Parathyroid adenoma (tissue), 2 donors: Measurements from ENCODE around the gene CDH5.

Experiments used
- H2AFZ ChIP-seq: fragments of 300-600 bp; sonication (generic); one replicate; pipeline ENCODE4 v1.7.0; 2017; ENCODE audit warnings: antibody characterized with exemption, mild to moderate bottlenecking
- H3K27ac ChIP-seq: fragments of 300-600 bp; sonication (generic); one replicate; pipeline ENCODE4 v1.7.0; 2017
- H3K27me3 ChIP-seq: fragments of 300-600 bp; sonication (generic); one replicate; pipeline ENCODE4 v1.7.0; 2017; ENCODE audit warnings: low read length; ENCODE audit not compliant: control insufficient read depth, insufficient read depth
- H3K36me3 ChIP-seq: fragments of 300-600 bp; sonication (generic); one replicate; pipeline ENCODE4 v1.7.0; 2017; ENCODE audit warnings: low read length; ENCODE audit not compliant: control insufficient read depth, insufficient read depth
- H3K4me1 ChIP-seq: fragments of 300-600 bp; sonication (generic); one replicate; pipeline ENCODE4 v1.7.0; 2017; ENCODE audit warnings: control low read depth
- H3K4me2 ChIP-seq: fragments of 300-600 bp; sonication (generic); one replicate; pipeline ENCODE4 v1.7.0; 2017; ENCODE audit warnings: low read length
- H3K4me3 ChIP-seq: fragments of 300-600 bp; sonication (generic); one replicate; pipeline ENCODE4 v1.7.0; 2017; ENCODE audit warnings: low read depth, low read length
- H3K79me2 ChIP-seq: fragments of 300-600 bp; sonication (generic); one replicate; pipeline ENCODE4 v1.7.0; 2017; ENCODE audit warnings: control low read depth
- H3K9ac ChIP-seq: fragments of 300-600 bp; sonication (generic); one replicate; pipeline ENCODE4 v1.7.0; 2017; ENCODE audit warnings: mild to moderate bottlenecking
- H3K9me3 ChIP-seq: fragments of 300-600 bp; sonication (generic); one replicate; pipeline ENCODE4 v1.7.0; 2017; ENCODE audit warnings: low read length; ENCODE audit not compliant: control insufficient read depth
- CTCF ChIP-seq: fragments of 300-600 bp; sonication (generic); IDR thresholded peaks from one replicate; pipeline ENCODE4 v1.7.0; 2017; ENCODE audit warnings: antibody characterized with exemption, mild to moderate bottlenecking
- donor health status: primary hyperparathyroidism.

The CDH5 gene

GRCh38 chr16:66359811-66360608 lies 6.5 kb upstream of the CDH5 start:
- H3K79me2 ChIP-seq, result no peaks in the 10 kb centered on the region
- H3K4me2 ChIP-seq, result no peak overlapping the region
- no peaks in the 10 kb centered on the region for H3K27me3 ChIP-seq
- H3K4me3 ChIP-seq, result no peak overlapping the region
- H3K4me1 ChIP-seq, result peaks cover under 1% of the 10 kb centered on the region
- H2AFZ ChIP-seq, result no peak overlapping the region
- H3K27ac ChIP-seq, result no peak overlapping the region
- no peak for TF ChIP-seq CTCF
- no peaks in the 10 kb centered on the region for H3K36me3 ChIP-seq
- H3K9me3 ChIP-seq, result no peaks in the 10 kb centered on the region
- no peak overlapping the region for H3K9ac ChIP-seq

GRCh38 chr16:66360624-66361324 lies 5.7 kb upstream of the CDH5 start:
- Histone ChIP-seq H3K36me3 (no peaks in the 10 kb centered on the region), H3K9me3 (no peaks in the 10 kb centered on the region), H3K9ac (no peak overlapping the region), H3K27me3 (no peaks in the 10 kb centered on the region), H3K4me3 (no peak overlapping the region), H3K79me2 (no peaks in the 10 kb centered on the region), H2AFZ (no peak overlapping the region), H3K4me2 (no peak overlapping the region), H3K4me1 (peaks cover 3% of the 10 kb centered on the region), H3K27ac (no peak overlapping the region)
- TF ChIP-seq CTCF, result no peak

GRCh38 chr16:66361604-66362135 lies 4.8 kb upstream of the CDH5 start:
- H3K4me2 ChIP-seq, result no peak overlapping the region
- no peak overlapping the region for H3K27ac ChIP-seq
- no peaks in the 10 kb centered on the region for H3K79me2 ChIP-seq
- H3K4me1 ChIP-seq, result peaks cover 3% of the 10 kb centered on the region
- no peaks in the 10 kb centered on the region for H3K36me3 ChIP-seq
- no peaks in the 10 kb centered on the region for H3K27me3 ChIP-seq
- no peaks in the 10 kb centered on the region for H3K9me3 ChIP-seq
- no peak overlapping the region for H3K4me3 ChIP-seq
- TF ChIP-seq CTCF, result no peak
- no peak overlapping the region for H3K9ac ChIP-seq
- H2AFZ ChIP-seq, result no peak overlapping the region

- no peaks in the 10 kb centered on the region for H3K79me2 ChIP-seq
- H3K9ac ChIP-seq, result no peak overlapping the region
- no peaks in the 10 kb centered on the region for H3K9me3 ChIP-seq
- H3K4me2 ChIP-seq, result no peak overlapping the region
- no peaks in the 10 kb centered on the region for H3K36me3 ChIP-seq
- peaks cover 3% of the 10 kb centered on the region for H3K4me1 ChIP-seq
- no peak overlapping the region for H3K27ac ChIP-seq
- H3K27me3 ChIP-seq, result no peaks in the 10 kb centered on the region
- H2AFZ ChIP-seq, result no peak overlapping the region
- no peak overlapping the region for H3K4me3 ChIP-seq
- no peak for TF ChIP-seq CTCF
Observed at GRCh38 chr16:66363211-66363777, 3.2 kb upstream of the CDH5 start.
